ENCODE results near the gene SMIM26. TPM values are rescaled to one million over a fixed set of nuclear protein-coding genes. Genes with fewer than 3 reads are reported as not detected.

The SMIM26 gene
- total RNA-seq, 2 donors from 2014 or later = 67.6 to 80.3 TPM

DNA sequence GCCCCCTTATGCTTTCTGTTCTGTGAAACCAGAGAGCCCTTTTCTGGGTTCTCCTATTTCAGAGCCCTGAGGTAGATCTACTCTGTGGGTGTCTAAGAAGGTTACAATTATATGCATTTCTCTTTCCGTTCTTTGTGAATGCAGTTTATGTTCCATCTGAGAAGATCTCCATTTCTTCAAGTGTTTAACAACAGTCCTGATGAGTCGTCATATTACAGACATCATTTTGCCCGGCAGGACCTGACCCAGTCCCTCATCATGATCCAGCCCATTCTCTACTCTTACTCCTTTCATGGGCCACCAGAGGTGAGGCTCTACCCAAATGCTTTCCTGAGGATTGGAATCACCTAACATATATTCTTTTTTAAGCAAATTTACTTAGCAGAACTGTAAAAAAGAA is 18.8 kb upstream of the SMIM26 start:
- peaks cover 61% of the 10 kb centered on the region for H3K36me3 Mint-ChIP-seq (ENCODE audit: low read depth)
- H3K4me1 Mint-ChIP-seq = no peaks in the 10 kb centered on the region
- TF ChIP-seq, protein P1, sequence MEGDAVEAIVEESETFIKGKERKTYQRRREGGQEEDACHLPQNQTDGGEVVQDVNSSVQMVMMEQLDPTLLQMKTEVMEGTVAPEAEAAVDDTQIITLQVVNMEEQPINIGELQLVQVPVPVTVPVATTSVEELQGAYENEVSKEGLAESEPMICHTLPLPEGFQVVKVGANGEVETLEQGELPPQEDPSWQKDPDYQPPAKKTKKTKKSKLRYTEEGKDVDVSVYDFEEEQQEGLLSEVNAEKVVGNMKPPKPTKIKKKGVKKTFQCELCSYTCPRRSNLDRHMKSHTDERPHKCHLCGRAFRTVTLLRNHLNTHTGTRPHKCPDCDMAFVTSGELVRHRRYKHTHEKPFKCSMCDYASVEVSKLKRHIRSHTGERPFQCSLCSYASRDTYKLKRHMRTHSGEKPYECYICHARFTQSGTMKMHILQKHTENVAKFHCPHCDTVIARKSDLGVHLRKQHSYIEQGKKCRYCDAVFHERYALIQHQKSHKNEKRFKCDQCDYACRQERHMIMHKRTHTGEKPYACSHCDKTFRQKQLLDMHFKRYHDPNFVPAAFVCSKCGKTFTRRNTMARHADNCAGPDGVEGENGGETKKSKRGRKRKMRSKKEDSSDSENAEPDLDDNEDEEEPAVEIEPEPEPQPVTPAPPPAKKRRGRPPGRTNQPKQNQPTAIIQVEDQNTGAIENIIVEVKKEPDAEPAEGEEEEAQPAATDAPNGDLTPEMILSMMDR (conservative IDR thresholded peaks at IDR 0.05) = no peak
- WGBS, 2 experiments (ENCODE audit: insufficient coverage in 1 of 2, insufficient read length in 1 of 2) = 96% methylated on average over 3 of the region's 3 CpGs
- H3K4me1 ChIP-seq (ENCODE audit: control insufficient read depth, insufficient read depth, low read length) = no peaks in the 10 kb centered on the region
- H3K4me3 Mint-ChIP-seq = no peak overlapping the region
- no peak overlapping the region for H3K27ac Mint-ChIP-seq
- H3K9ac ChIP-seq (ENCODE audit: extremely low read depth, low read length, poor library complexity, severe bottlenecking) = no peak overlapping the region
- no peaks in the 10 kb centered on the region for H3K9me3 Mint-ChIP-seq
- peaks cover 80% of the 10 kb centered on the region for H3K36me3 ChIP-seq (ENCODE audit: control insufficient read depth, insufficient read depth, low read length)
- H3K27ac ChIP-seq (ENCODE audit: low read depth, low read length) = no peak overlapping the region
- H3K27me3 ChIP-seq (ENCODE audit: control insufficient read depth, insufficient read depth, low read length, poor library complexity, severe bottlenecking) = no peaks in the 10 kb centered on the region
- no peaks in the 10 kb centered on the region for H3K27me3 Mint-ChIP-seq (ENCODE audit: insufficient read depth)
- H3K4me3 ChIP-seq (ENCODE audit: low read length) = no peak overlapping the region
- no peak for DNase-seq
- no peaks in the 10 kb centered on the region for H3K9me3 ChIP-seq (ENCODE audit: control insufficient read depth, low read length)

DNA sequence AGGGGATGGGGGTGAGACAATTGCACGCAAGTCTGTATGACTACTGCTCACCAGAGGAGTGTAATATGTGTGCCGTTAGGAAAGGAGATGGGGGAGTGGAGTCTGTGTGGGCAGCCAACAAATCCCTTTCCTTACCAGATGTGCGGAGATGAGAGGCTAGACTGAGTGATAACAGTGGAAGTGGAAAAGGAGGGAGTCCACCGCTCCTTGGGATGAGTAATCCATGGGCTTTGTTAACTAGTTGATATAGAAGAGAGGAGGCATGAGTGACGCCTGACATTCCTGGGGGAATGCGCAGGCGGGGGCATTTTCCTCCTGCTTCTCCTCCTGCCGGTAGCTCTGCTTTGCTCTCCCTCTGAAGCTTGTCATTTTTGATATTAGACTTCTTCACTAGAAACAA is 13.5 kb upstream of the SMIM26 start:
- Histone ChIP-seq H3K4me1 (ENCODE audit: control insufficient read depth, insufficient read depth, low read length) (no peaks in the 10 kb centered on the region), H3K27ac (ENCODE audit: low read depth, low read length) (no peak overlapping the region), H3K9me3 (ENCODE audit: control insufficient read depth, low read length) (peaks cover 12% of the 10 kb centered on the region), H3K4me3 (ENCODE audit: low read length) (no peak overlapping the region), H3K9ac (ENCODE audit: extremely low read depth, low read length, poor library complexity, severe bottlenecking) (no peak overlapping the region), H3K36me3 (ENCODE audit: control insufficient read depth, insufficient read depth, low read length) (peaks cover 77% of the 10 kb centered on the region), H3K27me3 (ENCODE audit: control insufficient read depth, insufficient read depth, low read length, poor library complexity, severe bottlenecking) (no peaks in the 10 kb centered on the region)
- WGBS, 2 experiments (ENCODE audit: insufficient coverage in 1 of 2, insufficient read length in 1 of 2) = 94 to 98% methylated on average over 5 to 8 of the region's 8 CpGs
- TF ChIP-seq, protein P1 (conservative IDR thresholded peaks at IDR 0.05) = no peak
- DNase-seq = no peak
- H3K27me3 Mint-ChIP-seq (ENCODE audit: insufficient read depth) = no peaks in the 10 kb centered on the region
- H3K9me3 Mint-ChIP-seq = peaks cover 11% of the 10 kb centered on the region
- H3K27ac Mint-ChIP-seq = no peak overlapping the region
- H3K4me1 Mint-ChIP-seq = no peaks in the 10 kb centered on the region
- H3K4me3 Mint-ChIP-seq = no peak overlapping the region
- H3K36me3 Mint-ChIP-seq (ENCODE audit: low read depth) = peaks cover 71% of the 10 kb centered on the region

DNA sequence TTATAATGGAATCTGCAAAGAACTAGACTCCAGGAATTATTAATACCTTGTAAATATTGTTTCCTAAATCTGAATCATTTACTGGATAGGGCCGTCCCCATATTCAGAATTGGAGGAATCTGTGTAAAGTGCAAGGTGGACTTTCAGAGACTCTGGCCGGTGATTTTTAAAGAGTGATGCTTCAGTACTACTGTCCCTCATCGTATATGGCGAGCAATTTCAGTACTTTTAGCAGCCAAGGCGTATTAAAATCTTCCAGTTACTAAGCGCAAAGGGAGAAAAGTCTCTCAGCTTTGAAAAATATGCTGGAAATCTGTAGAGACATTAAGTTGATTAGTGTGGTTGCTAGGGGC is 483 bp downstream of the SMIM26 start:
- WGBS, 2 experiments (ENCODE audit: insufficient coverage in 1 of 2, insufficient read length in 1 of 2) = 9 to 11% methylated on average over 4 to 6 of the region's 6 CpGs

More for the DNA sequence above, 483 bp downstream of the SMIM26 start:
- H3K4me1 Mint-ChIP-seq = peaks cover 4% of the 10 kb centered on the region
- Histone ChIP-seq H3K27ac (ENCODE audit: low read depth, low read length) (no peak overlapping the region), H3K4me3 (ENCODE audit: low read length) (peak overlapping the region; percentile 91), H3K9ac (ENCODE audit: extremely low read depth, low read length, poor library complexity, severe bottlenecking) (peak overlapping the region; percentile 79), H3K9me3 (ENCODE audit: control insufficient read depth, low read length) (no peaks in the 10 kb centered on the region), H3K36me3 (ENCODE audit: control insufficient read depth, insufficient read depth, low read length) (peaks cover 27% of the 10 kb centered on the region), H3K27me3 (ENCODE audit: control insufficient read depth, insufficient read depth, low read length, poor library complexity, severe bottlenecking) (no peaks in the 10 kb centered on the region), H3K4me1 (ENCODE audit: control insufficient read depth, insufficient read depth, low read length) (no peaks in the 10 kb centered on the region)
- no peaks in the 10 kb centered on the region for H3K9me3 Mint-ChIP-seq
- DNase-seq = no peak
- no peaks in the 10 kb centered on the region for H3K27me3 Mint-ChIP-seq (ENCODE audit: insufficient read depth)
- H3K36me3 Mint-ChIP-seq (ENCODE audit: low read depth) = peaks cover 25% of the 10 kb centered on the region
- peak overlapping the region; percentile 97 for H3K4me3 Mint-ChIP-seq
- TF ChIP-seq, protein P1 (conservative IDR thresholded peaks at IDR 0.05) = no peak
- peak overlapping the region; percentile 96 for H3K27ac Mint-ChIP-seq

Data from endodermal cell (in vitro differentiated cells).